HG03354 (cell line): ENCODE results near the gene TAOK3.
"Not testable (repeated sequence)": the region's sequence is repeated elsewhere in the genome, so short reads cannot be mapped to it uniquely, and the experiment has no call there.

Source experiments
- ATAC-seq: cut with Tn5 transposase; IDR thresholded peaks from one replicate; pipeline ENCODE4 v1.9.1; 2021; ENCODE audit warnings: mild to moderate bottlenecking; ENCODE audit not compliant: unreplicated experiment, poor library complexity, severe bottlenecking

The TAOK3 gene

GRCh38 chr12:118164798-118165486, 207.8 kb downstream of the TAOK3 start:
- no peak for ATAC-seq

GRCh38 chr12:118160536-118160935, 212.2 kb downstream of the TAOK3 start:
- ATAC-seq, result no peak

- no peak for ATAC-seq
These were observed 221.0 kb downstream of the TAOK3 start for GRCh38 chr12:118151755-118152154.

GRCh38 chr12:118150625-118151024, 222.1 kb downstream of the TAOK3 start:
- ATAC-seq, result no peak

- no peak for ATAC-seq
These were observed 224.4 kb downstream of the TAOK3 start for GRCh38 chr12:118148287-118148686.

- ATAC-seq, result peak; percentile 4
These were observed 226.9 kb downstream of the TAOK3 start for GRCh38 chr12:118145798-118146156.

GRCh38 chr12:118145113-118145797, 227.5 kb downstream of the TAOK3 start:
- ATAC-seq, result peak; percentile 52

GRCh38 chr12:118144499-118144898, 228.2 kb downstream of the TAOK3 start:
- no peak for ATAC-seq

GRCh38 chr12:118140825-118141224, 231.9 kb downstream of the TAOK3 start:
- ATAC-seq, result no peak

- no peak for ATAC-seq
These were observed 235.5 kb downstream of the TAOK3 start for GRCh38 chr12:118137148-118137678.

GRCh38 chr12:118136559-118137003, 236.1 kb downstream of the TAOK3 start:
- ATAC-seq, result peak; percentile 51

GRCh38 chr12:118135788-118136558, 236.7 kb downstream of the TAOK3 start, which contains the start of gene PEBP1:
TSS of gene PEBP1 (plus strand) at chr12:118136124. CDS start at chr12:118136210, 86 bp downstream.
- ATAC-seq, result peak; percentile 97

- ATAC-seq, result not testable (repeated sequence)
These were observed 243.3 kb downstream of the TAOK3 start for GRCh38 chr12:118129436-118129835.

GRCh38 chr12:118127867-118128266, 244.8 kb downstream of the TAOK3 start:
- ATAC-seq, result no peak

- ATAC-seq, result no peak
These were observed 246.5 kb downstream of the TAOK3 start for GRCh38 chr12:118126119-118126757.

- ATAC-seq, result no peak
These were observed 247.0 kb downstream of the TAOK3 start for GRCh38 chr12:118125743-118126118.

- ATAC-seq, result no peak
These were observed 248.3 kb downstream of the TAOK3 start for GRCh38 chr12:118124333-118124874.

- ATAC-seq, result no peak
These were observed 250.4 kb downstream of the TAOK3 start for GRCh38 chr12:118122264-118122663.

GRCh38 chr12:118120579-118121363, 251.9 kb downstream of the TAOK3 start:
- ATAC-seq, result peak; percentile 73
